GM12892 (cell line): Measurements from ENCODE around the gene CTNNBIP1.

Source experiments
- POLR2A ChIP-seq: IDR thresholded peaks from 2 replicates; pipeline ENCODE4 v1.6.1; 2011; ENCODE audit warnings: low read depth, low read length, control low read depth
- POLR2AphosphoS5 ChIP-seq: IDR thresholded peaks from 2 replicates; pipeline ENCODE4 v1.6.1; 2011; ENCODE audit warnings: low read depth, low read length, control low read depth
- TAF1 ChIP-seq: IDR thresholded peaks from 2 replicates; pipeline ENCODE4 v1.6.1; 2011; ENCODE audit warnings: low read depth, mild to moderate bottlenecking, control low read depth, low read length, borderline replicate concordance

DNA sequence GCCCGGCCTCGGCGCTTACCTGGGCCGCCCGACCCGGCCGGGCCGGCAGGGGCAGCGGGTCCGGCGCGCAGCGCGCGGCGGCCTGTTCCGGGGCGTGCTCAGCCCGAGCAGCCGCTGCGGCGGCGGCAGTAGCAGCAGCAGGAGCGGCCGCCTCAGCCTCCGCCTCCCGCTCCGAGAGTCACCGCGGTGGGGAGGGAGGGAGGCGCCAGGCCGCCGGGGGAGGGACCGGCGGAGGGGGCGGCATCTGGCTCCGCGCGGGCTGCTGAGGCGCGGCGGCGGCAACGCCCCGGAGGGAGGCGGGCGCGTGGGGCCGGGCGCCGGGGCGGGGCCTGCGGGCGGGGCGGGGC lies at the start of gene CTNNBIP1:
- peak; percentile 62 for TF ChIP-seq POLR2A
- no peak for TF ChIP-seq POLR2AphosphoS5
- 0 out of 2 replicates have a peak, but pooled peaks have one; percentile 33 for TF ChIP-seq TAF1
